NT2/D1 (cell line): ENCODE data around the gene TMEM119.

Experiments
- SUZ12 ChIP-seq: IDR thresholded peaks from 2 replicates; pipeline ENCODE4 v1.6.1; 2011; ENCODE audit not compliant: insufficient read length, insufficient read depth; ENCODE audit errors: extremely low read depth
- YY1 ChIP-seq: IDR thresholded peaks from 2 replicates; pipeline ENCODE4 v1.6.1; 2011; ENCODE audit not compliant: insufficient read length, insufficient read depth

DNA sequence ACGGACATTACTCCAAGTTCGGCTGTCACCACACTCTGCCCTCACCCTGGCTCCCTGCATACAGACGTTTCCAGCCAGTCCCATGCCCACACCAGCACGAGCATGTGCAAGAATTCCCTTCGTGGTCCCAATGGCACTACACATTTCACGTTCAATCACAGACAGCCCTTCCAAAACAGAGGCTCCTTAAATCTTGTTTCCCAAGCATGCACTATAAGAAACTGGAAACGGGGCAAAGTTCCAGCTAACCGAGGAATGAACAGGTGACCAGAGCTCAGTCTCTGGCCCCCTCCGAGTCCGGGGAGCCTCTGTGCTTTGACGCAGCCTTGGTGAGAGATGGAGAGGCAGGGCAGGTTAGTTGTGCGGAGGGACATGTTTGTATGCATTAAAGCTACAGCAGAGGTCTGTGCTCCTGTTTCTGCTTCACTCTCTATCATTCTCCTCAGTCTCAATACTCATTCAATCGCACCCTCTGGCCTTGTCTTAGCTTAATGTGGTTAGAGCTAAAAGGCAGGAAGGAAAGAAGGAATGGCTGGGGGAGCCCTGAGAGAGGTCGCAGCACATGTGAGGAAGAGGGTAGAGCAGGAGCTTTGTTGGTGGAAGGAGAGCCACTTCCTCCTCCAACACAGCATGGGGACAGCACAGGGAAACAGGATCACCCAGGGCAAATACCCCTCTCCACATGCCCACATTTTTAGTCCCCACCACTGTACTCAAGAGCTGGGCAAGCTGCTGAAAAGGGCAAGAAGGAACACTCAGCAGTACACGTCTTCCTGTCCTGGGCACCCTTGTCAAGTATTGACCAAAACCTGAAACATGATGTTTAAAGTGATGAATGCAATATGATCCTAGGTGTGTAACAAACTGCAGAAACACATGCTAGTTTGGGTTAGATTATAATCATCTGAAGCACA, 48.1 kb upstream of the TMEM119 start:
- TF ChIP-seq YY1 = no peak
- TF ChIP-seq SUZ12 = no peak
